Heart right ventricle (tissue), 16 donors: ENCODE data around the gene MMP21. TPM values are rescaled to one million over a fixed set of nuclear protein-coding genes. Genes with fewer than 3 reads are reported as not detected.

Experiments
- ATAC-seq, 8 donors: fragments of 200-7000 bp; cut with Tn5 transposase; one replicate each; pipeline ENCODE4 v1.9.1; 2020; ENCODE audit warnings: mild to moderate bottlenecking in 8 of 8, moderate library complexity in 8 of 8, moderate number of reproducible peaks in 1 of 8
- DNase-seq, 2 donors: peaks; one replicate each; pipeline ENCODE4 v3.0.0-alpha.2; 2020
- H3K27ac ChIP-seq, 10 donors: fragments of 200-600 bp; sonication (generic) in 2 of 10; one replicate each; pipeline versions ENCODE4 v1.5.0 to v1.8.0; 2020 to 2022; ENCODE audit warnings: mild to moderate bottlenecking in 3 of 10
- H3K27me3 ChIP-seq, 7 donors: fragments of 200-600 bp; one replicate each; pipeline ENCODE4 v1.8.0; 2021 to 2022; ENCODE audit warnings: mild to moderate bottlenecking in 2 of 7
- H3K36me3 ChIP-seq, 9 donors: fragments of 200-600 bp; sonication (generic) in 1 of 9; one replicate each; pipeline versions ENCODE4 v1.5.0 to v1.8.0; 2020 to 2022; ENCODE audit warnings: mild to moderate bottlenecking in 2 of 9
- H3K4me1 ChIP-seq, 9 donors: fragments of 200-600 bp; sonication (generic) in 1 of 9; one replicate each; pipeline versions ENCODE4 v1.5.0 to v1.8.0; 2020 to 2022; ENCODE audit warnings: mild to moderate bottlenecking in 4 of 9
- H3K4me3 ChIP-seq, 10 donors: fragments of 200-600 bp; sonication (generic) in 2 of 10; one replicate each; pipeline versions ENCODE4 v1.5.0 to v1.8.0; 2020 to 2022; ENCODE audit warnings: mild to moderate bottlenecking in 7 of 10, moderate library complexity in 2 of 10
- H3K9me3 ChIP-seq, 11 donors: fragments of 200-600 bp in 10 of 11; sonication (generic) in 2 of 11; one replicate each; pipeline versions ENCODE4 v1.5.0 to v1.8.0; 2013 to 2022; ENCODE audit warnings: mild to moderate bottlenecking in 2 of 11, control low read depth in 1 of 11, moderate library complexity in 1 of 11
- CTCF ChIP-seq, 9 donors: fragments of 200-600 bp; sonication (generic) in 2 of 9; IDR thresholded peaks; one replicate each; pipeline versions ENCODE4 v1.5.0 to v1.8.0; 2021 to 2022; ENCODE audit warnings: antibody characterized with exemption in 9 of 9, mild to moderate bottlenecking in 5 of 9, moderate library complexity in 1 of 9
- WGBS, 2 donors: extraction: QIAGEN DNeasy Blood & Tissue Kit; methylation state at CpG; one replicate each; pipeline ENCODE4 v1.1.7; 2013; ENCODE audit warnings: inconsistent platforms in 1 of 2; 5-methylcytosine and 5-hydroxymethylcytosine counted together
- intact Hi-C, 10 donors: fragments of 100-400 bp; cut with DNase I; formaldehyde crosslinking; loops; one replicate each; pipeline versions ENCODE4 v1.11.1 to v1.14.2; 2022
- polyA plus RNA-seq, 2 donors: library from polyadenylated mRNA; stranded (reverse); fragments of 200-250 nt; gene quantifications; one replicate each; pipeline ENCODE4 v1.2.3, GENCODE V29; 2013
- total RNA-seq, 10 donors: library from RNA; stranded (reverse); fragmentation: NEBNext Ultra II Directional in 3 of 10; extraction: Animal tissue kit (Norgen Biotek cat#: 25700) in 3 of 10; gene quantifications; one replicate each; pipeline versions ENCODE4 v1.2.1 to v1.2.4, GENCODE V29; 2021 to 2023
- donor health status: Arrhythmogenic right ventricular cardiomyopathy.
- donor health status: ischemic (EF 13 %, LVEDD 7.1; RV severe dilation, severe dysfunction).
- donor health status: healthy with polysubstance abuse.
- donor health status: DM: no; HTN: yes; CAD: no.
- donor health status: DM: no; HTN: no; CAD: no.
- donor health status: ischemic (EF 25% LVEDD 6.9; RV normal size, moderate dysfunction).
- donor health status: ischemic (EF 25% LVEDD 5.7; RV mildly dilated, moderate dysfunction).
- donor health status: healthy.
- donor health status: DM: yes; HTN: yes; CAD: no.
- donor health status: Ischemic cardiomyopathy.
- donor health status: ischemic (EF 35%, LVEDD 5.7; RV mildly dilated, moderate dysfunction).
- donor health status: nonischemic (EF 11% LVEDD 7.7; RV severe dilation, severe dysfunction).
- donor health status: DM: yes; HTN: yes; CAD: no.
- donor health status: PGD.
- donor health status: ischemic (EF 29% LVEDD 5.4; RV normal size, mild dysfunction).
- donor health status: nonischemic (EF 23%, LVEDD 6.1; RV moderate dilation, normal function).

Gene MMP21
- total and polyA plus RNA-seq, 12 donors: 0.06 to 0.22 (median 0.15) TPM; not detected in 7

GRCh38 chr10:125727436-125727835 is 48.2 kb downstream of the MMP21 start:
- intact Hi-C loops: loop anchor here in 3 of 10 donors (10.0 kb wide), 1 partner anchor 97 kb away; the partner anchor contains the start of genes BCCIP (in 3 of the 3) and UROS (in 3 of the 3)
- 63 to 64% methylated on average over 3 of the region's 3 CpGs for WGBS, 2 donors
- TF ChIP-seq CTCF (IDR thresholded peaks at IDR 0.05): no peak

GRCh38 chr10:125726914-125727313 is 48.7 kb downstream of the MMP21 start:
- intact Hi-C loops: loop anchor here in 3 of 10 donors (10.0 kb wide), 1 partner anchor 98 kb away; the partner anchor contains the start of genes BCCIP (in 3 of the 3) and UROS (in 3 of the 3)
- H3K9me3 ChIP-seq: no peaks in the 10 kb centered on the region
- H3K4me1 ChIP-seq: peaks cover 0 to 16% (median 0%) of the 10 kb centered on the region in 9 donors
- no peaks in the 10 kb centered on the region for H3K27me3 ChIP-seq
- no peak overlapping the region for H3K27ac ChIP-seq
- no peak overlapping the region for H3K4me3 ChIP-seq
- DNase-seq (no peak), ATAC-seq (no peak)
- WGBS, 2 donors: 96 to 97% methylated on average over 7 of the region's 7 CpGs
- TF ChIP-seq CTCF (IDR thresholded peaks at IDR 0.05): no peak
- H3K36me3 ChIP-seq: peaks cover 0 to 100% (median 79%) of the 10 kb centered on the region in 9 donors

More at GRCh38 chr10:125727436-125727835, 48.2 kb downstream of the MMP21 start:
- Histone ChIP-seq H3K4me3 (no peak overlapping the region), H3K9me3 (no peaks in the 10 kb centered on the region), H3K27ac (no peak overlapping the region), H3K27me3 (no peaks in the 10 kb centered on the region), H3K4me1 (peaks cover 0 to 11% (median 0%) of the 10 kb centered on the region in 9 donors), H3K36me3 (peaks cover 0 to 100% (median 81%) of the 10 kb centered on the region in 9 donors)
- DNase-seq (no peak), ATAC-seq (no peak)

- no peak overlapping the region for H3K4me3 ChIP-seq
- WGBS, 2 donors: 97 to 98% methylated on average over 1 of the region's 1 CpG
- intact Hi-C loops: loop anchor here in 4 of 10 donors (5.0 to 10.0 kb wide), 2 partner anchors 99 to 102 kb away; partner anchors contain the start of genes BCCIP (in 4 of the 4) and UROS (in 4 of the 4)
- peaks cover 5 to 29% (median 15%) of the 10 kb centered on the region in 9 donors for H3K4me1 ChIP-seq
- H3K36me3 ChIP-seq: peaks cover 0 to 71% (median 47%) of the 10 kb centered on the region in 9 donors
- peaks cover 0 to under 1% (median 0%) of the 10 kb centered on the region in 11 donors for H3K9me3 ChIP-seq
- no peak overlapping the region for H3K27ac ChIP-seq
- DNase-seq (no peak), ATAC-seq (no peak)
- TF ChIP-seq CTCF (IDR thresholded peaks at IDR 0.05): no peak
- H3K27me3 ChIP-seq: no peaks in the 10 kb centered on the region
Observed at GRCh38 chr10:125722811-125723210, 52.8 kb downstream of the MMP21 start.

GRCh38 chr10:125721035-125721434 is 54.6 kb downstream of the MMP21 start:
- Histone ChIP-seq H3K9me3 (peaks cover 0 to 8% (median 0%) of the 10 kb centered on the region in 11 donors), H3K27ac (no peak overlapping the region), H3K4me3 (peak overlapping the region in 3 of 10 donors; percentile 83 to 93 (median 84)), H3K36me3 (peaks cover 0 to 53% (median 30%) of the 10 kb centered on the region in 9 donors), H3K27me3 (no peaks in the 10 kb centered on the region), H3K4me1 (peaks cover 5 to 29% (median 15%) of the 10 kb centered on the region in 9 donors)
- intact Hi-C loops: loop anchor here in 4 of 10 donors (5.0 to 10.0 kb wide), 2 partner anchors 101 to 104 kb away; partner anchors contain the start of genes BCCIP (in 4 of the 4) and UROS (in 4 of the 4)
- no peak for TF ChIP-seq CTCF (IDR thresholded peaks at IDR 0.05)
- DNase-seq (no peak), ATAC-seq (no peak)
- 91 to 92% methylated on average over 6 of the region's 6 CpGs for WGBS, 2 donors
